ENCODE measurements around the gene CPLX1.

DNA sequence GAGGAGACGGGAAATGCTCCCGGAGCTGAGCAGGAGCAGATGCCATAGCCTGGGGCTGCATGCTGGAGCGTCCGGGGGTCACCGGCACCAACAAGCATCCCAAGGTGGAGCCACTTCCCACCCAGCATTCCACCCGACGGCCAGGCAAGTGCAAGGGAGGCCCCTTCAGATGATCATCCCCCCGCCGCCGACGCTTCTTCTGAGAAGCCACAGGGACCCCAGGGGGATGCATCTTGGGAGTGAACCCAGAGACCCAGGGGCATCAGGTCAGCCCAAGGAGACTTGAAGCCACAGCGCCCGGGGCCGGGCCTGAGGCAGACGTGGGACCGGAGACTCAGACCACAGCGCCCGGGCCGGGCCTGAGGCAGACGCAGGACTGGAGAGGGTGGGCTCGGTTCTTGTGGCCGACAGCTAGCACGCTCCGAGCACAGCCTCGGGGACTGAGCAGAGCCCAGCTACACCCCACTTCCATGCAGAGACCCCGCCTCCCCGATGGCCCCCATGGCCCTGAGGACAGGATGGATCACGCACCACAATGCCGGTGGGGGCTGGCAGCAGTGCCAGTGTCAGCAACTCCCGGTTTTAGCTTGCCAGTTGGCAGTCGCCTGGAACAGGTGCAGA is 33.0 kb upstream of the CPLX1 start:
- no peak for TF ChIP-seq CTCF (IDR thresholded peaks at IDR 0.05)
- TF ChIP-seq ZNF263 (CRISPR knock-in tag; IDR thresholded peaks at IDR 0.05; ENCODE audit: low read depth), result no peak
- no peak for TF ChIP-seq E2F4 (CRISPR knock-in tag; IDR thresholded peaks at IDR 0.05; ENCODE audit: borderline replicate concordance, low read depth)
